H9 (cell line): Measurements from ENCODE around the gene SERPINB2. TPM values are rescaled to one million over a fixed set of nuclear protein-coding genes. Genes with fewer than 3 reads are reported as not detected.

Source experiments
- DNase-seq: peaks from one replicate; pipeline ENCODE4 v3.0.0-alpha.2; 2017
- H2AFZ ChIP-seq: one replicate; pipeline ENCODE4 v1.6.1; 2013; ENCODE audit warnings: mild to moderate bottlenecking, low read length, control low read depth, moderate library complexity
- H2AK5ac ChIP-seq: 2 replicates; pipeline ENCODE4 v1.6.1; 2013; ENCODE audit warnings: low read length, control low read depth, mixed read lengths; ENCODE audit not compliant: insufficient read length
- H2BK120ac ChIP-seq: one replicate; pipeline ENCODE4 v1.6.1; 2013; ENCODE audit warnings: low read depth, mild to moderate bottlenecking, low read length, control low read depth, inconsistent platforms; ENCODE audit not compliant: poor library complexity, severe bottlenecking
- H2BK12ac ChIP-seq: 2 replicates; pipeline ENCODE4 v1.6.1; 2013; ENCODE audit warnings: low read length, control low read depth, mixed read lengths, low read depth; ENCODE audit not compliant: insufficient read length
- H2BK15ac ChIP-seq: 2 replicates; pipeline ENCODE4 v1.6.1; 2013; ENCODE audit warnings: low read depth, low read length, control low read depth
- H2BK20ac ChIP-seq: one replicate; pipeline ENCODE4 v1.6.1; 2013; ENCODE audit warnings: low read depth, mild to moderate bottlenecking, low read length, control low read depth, inconsistent platforms; ENCODE audit not compliant: poor library complexity, severe bottlenecking
- H2BK5ac ChIP-seq: 2 replicates; pipeline ENCODE4 v1.6.1; 2013; ENCODE audit warnings: low read length, control low read depth, mixed read lengths; ENCODE audit not compliant: insufficient read length
- H3K14ac ChIP-seq: 2 replicates; pipeline ENCODE4 v1.6.1; 2013; ENCODE audit warnings: low read length, control low read depth; ENCODE audit not compliant: insufficient read depth
- H3K18ac ChIP-seq: 2 replicates; pipeline ENCODE4 v1.6.1; 2013; ENCODE audit warnings: low read depth, mild to moderate bottlenecking, mixed read lengths, low read length, control low read depth; ENCODE audit not compliant: insufficient read length
- H3K23ac ChIP-seq: 2 replicates; pipeline ENCODE4 v1.6.1; 2013; ENCODE audit warnings: low read length, control low read depth, mixed read lengths, low read depth; ENCODE audit not compliant: insufficient read length
- H3K23me2 ChIP-seq: 2 replicates; pipeline ENCODE4 v1.6.1; 2013; ENCODE audit warnings: low read depth, mild to moderate bottlenecking, mixed read lengths, low read length, control low read depth; ENCODE audit not compliant: insufficient read length, poor library complexity, severe bottlenecking
- H3K27ac ChIP-seq: 2 replicates; pipeline ENCODE4 v1.5.1; 2013; ENCODE audit warnings: low read length, control low read depth, mixed read lengths, low read depth; ENCODE audit not compliant: insufficient read length
- H3K27me3 ChIP-seq: 2 replicates; pipeline ENCODE4 v1.6.1; 2013; ENCODE audit warnings: low read length, control low read depth, inconsistent platforms; ENCODE audit not compliant: insufficient read depth
- H3K4ac ChIP-seq: 2 replicates; pipeline ENCODE4 v1.6.1; 2013; ENCODE audit warnings: low read depth, mild to moderate bottlenecking, control low read depth, inconsistent platforms, low read length, moderate library complexity
- H3K4me1 ChIP-seq: 2 replicates; pipeline ENCODE4 v1.6.1; 2013; ENCODE audit warnings: low read length, control low read depth, inconsistent platforms; ENCODE audit not compliant: insufficient read depth
- H3K4me2 ChIP-seq: 2 replicates; pipeline ENCODE4 v1.6.1; 2013; ENCODE audit warnings: low read length, control low read depth, mixed read lengths; ENCODE audit not compliant: insufficient read length, insufficient read depth
- H3K56ac ChIP-seq: 2 replicates; pipeline ENCODE4 v1.6.1; 2013; ENCODE audit warnings: low read depth, mild to moderate bottlenecking, mixed read lengths, low read length, control low read depth; ENCODE audit not compliant: insufficient read length
- H3K79me1 ChIP-seq: 2 replicates; pipeline ENCODE4 v1.6.1; 2013; ENCODE audit warnings: low read depth, mild to moderate bottlenecking, moderate library complexity, low read length, control low read depth, inconsistent platforms; ENCODE audit not compliant: insufficient read depth, poor library complexity, severe bottlenecking
- H3K79me2 ChIP-seq: 2 replicates; pipeline ENCODE4 v1.6.1; 2013; ENCODE audit warnings: low read length, control low read depth, inconsistent platforms; ENCODE audit not compliant: insufficient read depth
- H3K9ac ChIP-seq: 2 replicates; pipeline ENCODE4 v1.6.1; 2013; ENCODE audit warnings: low read length, control low read depth, mixed read lengths; ENCODE audit not compliant: insufficient read length; ENCODE audit errors: extremely low read depth
- H3K9me3 ChIP-seq: one replicate; pipeline ENCODE4 v1.6.1; 2013; ENCODE audit warnings: low read depth, low read length, inconsistent platforms; ENCODE audit not compliant: control insufficient read depth
- H3T11ph ChIP-seq: one replicate; pipeline ENCODE4 v1.6.1; 2013; ENCODE audit warnings: mild to moderate bottlenecking, low read length, control low read depth, inconsistent platforms
- H4K20me1 ChIP-seq: one replicate; pipeline ENCODE4 v1.6.1; 2013; ENCODE audit not compliant: control insufficient read depth, insufficient read length, insufficient read depth
- H4K5ac ChIP-seq: 2 replicates; pipeline ENCODE4 v1.6.1; 2013; ENCODE audit warnings: low read depth, mild to moderate bottlenecking, mixed read lengths, low read length, control low read depth; ENCODE audit not compliant: insufficient read length
- H4K8ac ChIP-seq: replicated peaks from 2 replicates; pipeline ENCODE4 v1.6.1; 2013; ENCODE audit warnings: low read length, control low read depth, mixed read lengths, low read depth; ENCODE audit not compliant: insufficient read length
- H4K91ac ChIP-seq: 2 replicates; pipeline ENCODE4 v1.6.1; 2013; ENCODE audit warnings: low read depth, mild to moderate bottlenecking, moderate library complexity, mixed read lengths, low read length, control low read depth; ENCODE audit not compliant: insufficient read length
- H3K27ac Mint-ChIP-seq, 3 experiments: 2 replicates in 2 of 3; 3 replicates in 1 of 3; pipeline ENCODE4 v1.8.0; 2020 to 2021; ENCODE audit warnings: mixed read lengths in 3 of 3, mild to moderate bottlenecking in 1 of 3, moderate library complexity in 1 of 3
- H3K27me3 Mint-ChIP-seq: 2 replicates; pipeline ENCODE4 v1.8.0; 2021; ENCODE audit warnings: low read depth, mild to moderate bottlenecking, moderate library complexity, mixed read lengths
- H3K36me3 Mint-ChIP-seq, 3 experiments: 2 replicates in 2 of 3; 3 replicates in 1 of 3; pipeline ENCODE4 v1.8.0; 2020 to 2021; ENCODE audit warnings: low read depth in 3 of 3, mixed read lengths in 3 of 3; ENCODE audit not compliant: insufficient read depth in 1 of 3
- H3K4me1 Mint-ChIP-seq, 2 experiments: 2 replicates each; pipeline ENCODE4 v1.8.0; 2020; ENCODE audit warnings: mixed read lengths in 2 of 2
- H3K4me3 Mint-ChIP-seq, 2 experiments: 2 replicates in 1 of 2; 3 replicates in 1 of 2; pipeline ENCODE4 v1.8.0; 2020 to 2021; ENCODE audit warnings: mild to moderate bottlenecking in 2 of 2, mixed read lengths in 2 of 2, moderate library complexity in 1 of 2
- H3K9me3 Mint-ChIP-seq, 2 experiments: 2 replicates in 1 of 2; 3 replicates in 1 of 2; pipeline ENCODE4 v1.8.0; 2020; ENCODE audit warnings: mild to moderate bottlenecking in 2 of 2, mixed read lengths in 2 of 2, moderate library complexity in 1 of 2
- CTCF ChIP-seq: fragments of 200-600 bp; sonication (generic); conservative IDR thresholded peaks from 3 replicates; pipeline ENCODE4 v1.8.0; 2021; ENCODE audit warnings: antibody characterized with exemption, mild to moderate bottlenecking
- WGBS: extraction: QIAGEN DNeasy Blood & Tissue Kit; methylation state at CpG from one replicate; pipeline ENCODE4 v1.1.7; 2013; ENCODE audit warnings: missing lambda C conversion rate, low lambda C conversion rate, mixed read lengths; ENCODE audit not compliant: insufficient read length; ENCODE audit errors: extremely low coverage; 5-methylcytosine and 5-hydroxymethylcytosine counted together
- total RNA-seq: library from RNA; stranded (reverse); gene quantifications from 2 replicates; pipeline ENCODE4 v1.2.1, GENCODE V29; 2021

SERPINB2 gene
- total RNA-seq, 1 experiment from 2014 or later, result not detected

- Mint-ChIP-seq H3K4me1 (peaks cover 7 to 11% of the 10 kb centered on the region in 2 experiments), H3K9me3 (peaks cover 0 to 11% of the 10 kb centered on the region in 2 experiments; a peak in 4 of 5 replicates), H3K27me3 (no peaks in the 10 kb centered on the region), H3K27ac (no peak overlapping the region), H3K4me3 (no peak overlapping the region), H3K36me3 (peaks cover 0 to 8% (median 0%) of the 10 kb centered on the region in 3 experiments; a peak in 4 of 7 replicates)
- no peak overlapping the region for H4K5ac ChIP-seq
- H3K4me1 ChIP-seq, result no peaks in the 10 kb centered on the region
- H3K23me2 ChIP-seq, result no peaks in the 10 kb centered on the region
- H4K91ac ChIP-seq, result no peak overlapping the region
- no peak overlapping the region for H3K27ac ChIP-seq
- no peak overlapping the region for H3K14ac ChIP-seq
- DNase-seq, result no peak
- H3K23ac ChIP-seq, result no peak overlapping the region
- no peaks in the 10 kb centered on the region for H3K79me1 ChIP-seq
- H3K4ac ChIP-seq, result no peak overlapping the region
- no peaks in the 10 kb centered on the region for H3K9me3 ChIP-seq
- no peak overlapping the region for H2BK120ac ChIP-seq
- no peaks in the 10 kb centered on the region for H3K79me2 ChIP-seq
- no peak for TF ChIP-seq CTCF
- no peak overlapping the region for H2BK12ac ChIP-seq
- no peaks in the 10 kb centered on the region for H3K27me3 ChIP-seq
- no peak overlapping the region for H4K8ac ChIP-seq
- H2BK20ac ChIP-seq, result no peak overlapping the region
- H3K4me2 ChIP-seq, result no peak overlapping the region
- H2AK5ac ChIP-seq, result no peak overlapping the region
- H3K56ac ChIP-seq, result no peak overlapping the region
- no peak overlapping the region for H3K18ac ChIP-seq
- H2AFZ ChIP-seq, result no peak overlapping the region
- no peak overlapping the region for H2BK15ac ChIP-seq
- no CpG with 5 or more reads among the region's 1 CpG for WGBS
- H3T11ph ChIP-seq, result no peak overlapping the region
- H3K9ac ChIP-seq, result no peak overlapping the region
- H4K20me1 ChIP-seq, result no peaks in the 10 kb centered on the region
- H2BK5ac ChIP-seq, result no peak overlapping the region
Observed at GRCh38 chr18:63908858-63909257, 21.4 kb downstream of the SERPINB2 start.
